ENCODE results near the gene NT5C3B. TPM values are rescaled to one million over a fixed set of nuclear protein-coding genes. Genes with fewer than 3 reads are reported as not detected.

The NT5C3B gene
- polyA plus RNA-seq, 1 of the 3 experiments (the other 2 are of a cell fraction): 87.4 TPM

DNA sequence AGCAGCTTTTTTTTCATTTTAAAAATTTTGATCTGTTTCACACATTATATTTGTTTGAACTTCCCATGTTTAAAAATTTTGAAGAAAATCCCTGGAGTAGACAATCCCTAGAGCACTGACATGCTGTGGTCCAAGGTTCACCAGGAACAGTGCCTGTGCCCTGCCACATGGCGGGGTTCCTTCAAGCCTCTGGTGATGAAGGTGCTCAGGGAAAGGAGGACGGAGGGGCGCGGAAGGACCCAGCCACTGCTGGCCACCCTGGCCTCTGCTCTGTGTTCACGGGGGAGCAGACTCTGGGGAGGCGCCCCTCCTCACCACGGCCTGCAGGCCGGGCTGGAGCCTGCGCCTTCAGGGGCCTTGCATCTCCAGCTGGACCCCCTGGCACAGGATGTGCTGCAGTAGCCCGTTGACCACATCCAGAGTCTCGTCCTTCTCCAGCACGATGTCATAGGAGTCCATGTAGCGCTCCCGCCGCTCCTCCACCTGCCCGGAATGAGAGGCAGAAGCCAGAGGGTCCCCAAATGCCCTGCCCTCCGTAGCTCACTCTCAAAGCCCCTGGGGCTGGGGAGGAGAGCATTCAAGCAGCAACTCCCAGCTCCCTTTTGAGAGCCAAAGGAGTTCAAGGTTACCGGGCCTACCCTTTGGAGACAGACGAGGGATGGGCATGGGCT, 10.7 kb downstream of the NT5C3B start:
- Histone ChIP-seq H3K79me2 (ENCODE audit: insufficient read depth) (no peaks in the 10 kb centered on the region), H3K9me2 (no peaks in the 10 kb centered on the region), H3K4me1 (ENCODE audit: control insufficient read depth in 1 of 2, insufficient read depth in 2 of 2, low read depth in 1 of 2, low read length in 1 of 2) (no peaks in the 10 kb centered on the region), H3F3A (replicated peaks; ENCODE audit: insufficient read depth) (peaks cover 9% of the 10 kb centered on the region), H2AFZ (ENCODE audit: low read depth) (no peak overlapping the region), H4K20me1 (ENCODE audit: insufficient read depth) (no peaks in the 10 kb centered on the region), H3K27ac (ENCODE audit: low read depth in 2 of 2, low read length in 1 of 2) (no peak overlapping the region), H3K36me3 (replicated peaks in 1 of 2; ENCODE audit: control insufficient read depth in 1 of 2, insufficient read depth in 2 of 2, low read length in 1 of 2) (peaks cover 5 to 32% of the 10 kb centered on the region in 2 experiments), H3K9me3 (no peaks in the 10 kb centered on the region), H3K4me3 (ENCODE audit: low read depth in 2 of 2, low read length in 1 of 2) (no peak overlapping the region), H3K27me3 (ENCODE audit: insufficient read depth) (no peaks in the 10 kb centered on the region), H3K9ac (no peak overlapping the region), H3K4me2 (no peak overlapping the region)
- WGBS (ENCODE audit: low lambda C conversion rate): 94% methylated on average over 11 of the region's 19 CpGs
- TF ChIP-seq, protein P1, sequence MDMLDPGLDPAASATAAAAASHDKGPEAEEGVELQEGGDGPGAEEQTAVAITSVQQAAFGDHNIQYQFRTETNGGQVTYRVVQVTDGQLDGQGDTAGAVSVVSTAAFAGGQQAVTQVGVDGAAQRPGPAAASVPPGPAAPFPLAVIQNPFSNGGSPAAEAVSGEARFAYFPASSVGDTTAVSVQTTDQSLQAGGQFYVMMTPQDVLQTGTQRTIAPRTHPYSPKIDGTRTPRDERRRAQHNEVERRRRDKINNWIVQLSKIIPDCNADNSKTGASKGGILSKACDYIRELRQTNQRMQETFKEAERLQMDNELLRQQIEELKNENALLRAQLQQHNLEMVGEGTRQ (IDR thresholded peaks at IDR 0.05; ENCODE audit: borderline replicate concordance, low read depth, low read length): no peak
- TF ChIP-seq MEF2A (IDR thresholded peaks at IDR 0.05; ENCODE audit: borderline replicate concordance, low read depth): no peak
- TF ChIP-seq, protein P2, sequence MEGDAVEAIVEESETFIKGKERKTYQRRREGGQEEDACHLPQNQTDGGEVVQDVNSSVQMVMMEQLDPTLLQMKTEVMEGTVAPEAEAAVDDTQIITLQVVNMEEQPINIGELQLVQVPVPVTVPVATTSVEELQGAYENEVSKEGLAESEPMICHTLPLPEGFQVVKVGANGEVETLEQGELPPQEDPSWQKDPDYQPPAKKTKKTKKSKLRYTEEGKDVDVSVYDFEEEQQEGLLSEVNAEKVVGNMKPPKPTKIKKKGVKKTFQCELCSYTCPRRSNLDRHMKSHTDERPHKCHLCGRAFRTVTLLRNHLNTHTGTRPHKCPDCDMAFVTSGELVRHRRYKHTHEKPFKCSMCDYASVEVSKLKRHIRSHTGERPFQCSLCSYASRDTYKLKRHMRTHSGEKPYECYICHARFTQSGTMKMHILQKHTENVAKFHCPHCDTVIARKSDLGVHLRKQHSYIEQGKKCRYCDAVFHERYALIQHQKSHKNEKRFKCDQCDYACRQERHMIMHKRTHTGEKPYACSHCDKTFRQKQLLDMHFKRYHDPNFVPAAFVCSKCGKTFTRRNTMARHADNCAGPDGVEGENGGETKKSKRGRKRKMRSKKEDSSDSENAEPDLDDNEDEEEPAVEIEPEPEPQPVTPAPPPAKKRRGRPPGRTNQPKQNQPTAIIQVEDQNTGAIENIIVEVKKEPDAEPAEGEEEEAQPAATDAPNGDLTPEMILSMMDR (IDR thresholded peaks at IDR 0.05): no peak
- TF ChIP-seq ELF1 (IDR thresholded peaks at IDR 0.05): no peak
- TF ChIP-seq, protein P3, sequence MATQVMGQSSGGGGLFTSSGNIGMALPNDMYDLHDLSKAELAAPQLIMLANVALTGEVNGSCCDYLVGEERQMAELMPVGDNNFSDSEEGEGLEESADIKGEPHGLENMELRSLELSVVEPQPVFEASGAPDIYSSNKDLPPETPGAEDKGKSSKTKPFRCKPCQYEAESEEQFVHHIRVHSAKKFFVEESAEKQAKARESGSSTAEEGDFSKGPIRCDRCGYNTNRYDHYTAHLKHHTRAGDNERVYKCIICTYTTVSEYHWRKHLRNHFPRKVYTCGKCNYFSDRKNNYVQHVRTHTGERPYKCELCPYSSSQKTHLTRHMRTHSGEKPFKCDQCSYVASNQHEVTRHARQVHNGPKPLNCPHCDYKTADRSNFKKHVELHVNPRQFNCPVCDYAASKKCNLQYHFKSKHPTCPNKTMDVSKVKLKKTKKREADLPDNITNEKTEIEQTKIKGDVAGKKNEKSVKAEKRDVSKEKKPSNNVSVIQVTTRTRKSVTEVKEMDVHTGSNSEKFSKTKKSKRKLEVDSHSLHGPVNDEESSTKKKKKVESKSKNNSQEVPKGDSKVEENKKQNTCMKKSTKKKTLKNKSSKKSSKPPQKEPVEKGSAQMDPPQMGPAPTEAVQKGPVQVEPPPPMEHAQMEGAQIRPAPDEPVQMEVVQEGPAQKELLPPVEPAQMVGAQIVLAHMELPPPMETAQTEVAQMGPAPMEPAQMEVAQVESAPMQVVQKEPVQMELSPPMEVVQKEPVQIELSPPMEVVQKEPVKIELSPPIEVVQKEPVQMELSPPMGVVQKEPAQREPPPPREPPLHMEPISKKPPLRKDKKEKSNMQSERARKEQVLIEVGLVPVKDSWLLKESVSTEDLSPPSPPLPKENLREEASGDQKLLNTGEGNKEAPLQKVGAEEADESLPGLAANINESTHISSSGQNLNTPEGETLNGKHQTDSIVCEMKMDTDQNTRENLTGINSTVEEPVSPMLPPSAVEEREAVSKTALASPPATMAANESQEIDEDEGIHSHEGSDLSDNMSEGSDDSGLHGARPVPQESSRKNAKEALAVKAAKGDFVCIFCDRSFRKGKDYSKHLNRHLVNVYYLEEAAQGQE (IDR thresholded peaks at IDR 0.05; ENCODE audit: low read depth, low read length): no peak
- TF ChIP-seq EZH2phosphoT487 (IDR thresholded peaks at IDR 0.05; ENCODE audit: borderline replicate concordance, low read depth): no peak
- no peak for TF ChIP-seq RXRA (IDR thresholded peaks at IDR 0.05; ENCODE audit: borderline replicate concordance, low read depth)
- no peak for TF ChIP-seq RFX5 (IDR thresholded peaks at IDR 0.05; ENCODE audit: low read length)
- no peak for TF ChIP-seq TCF12 (IDR thresholded peaks at IDR 0.05)
- TF ChIP-seq SMC3 (IDR thresholded peaks at IDR 0.05; ENCODE audit: low read depth, low read length): no peak
- TF ChIP-seq JUND (IDR thresholded peaks at IDR 0.05): no peak
- no peak for TF ChIP-seq SIN3A (IDR thresholded peaks at IDR 0.05; ENCODE audit: borderline replicate concordance, low read depth, low read length)
- TF ChIP-seq, protein P4, sequence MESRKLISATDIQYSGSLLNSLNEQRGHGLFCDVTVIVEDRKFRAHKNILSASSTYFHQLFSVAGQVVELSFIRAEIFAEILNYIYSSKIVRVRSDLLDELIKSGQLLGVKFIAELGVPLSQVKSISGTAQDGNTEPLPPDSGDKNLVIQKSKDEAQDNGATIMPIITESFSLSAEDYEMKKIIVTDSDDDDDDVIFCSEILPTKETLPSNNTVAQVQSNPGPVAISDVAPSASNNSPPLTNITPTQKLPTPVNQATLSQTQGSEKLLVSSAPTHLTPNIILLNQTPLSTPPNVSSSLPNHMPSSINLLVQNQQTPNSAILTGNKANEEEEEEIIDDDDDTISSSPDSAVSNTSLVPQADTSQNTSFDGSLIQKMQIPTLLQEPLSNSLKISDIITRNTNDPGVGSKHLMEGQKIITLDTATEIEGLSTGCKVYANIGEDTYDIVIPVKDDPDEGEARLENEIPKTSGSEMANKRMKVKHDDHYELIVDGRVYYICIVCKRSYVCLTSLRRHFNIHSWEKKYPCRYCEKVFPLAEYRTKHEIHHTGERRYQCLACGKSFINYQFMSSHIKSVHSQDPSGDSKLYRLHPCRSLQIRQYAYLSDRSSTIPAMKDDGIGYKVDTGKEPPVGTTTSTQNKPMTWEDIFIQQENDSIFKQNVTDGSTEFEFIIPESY (IDR thresholded peaks at IDR 0.05; ENCODE audit: borderline replicate concordance, low read depth): no peak
- TF ChIP-seq RCOR1 (IDR thresholded peaks at IDR 0.05; ENCODE audit: low read length): no peak
- TF ChIP-seq GABPA (IDR thresholded peaks at IDR 0.05; ENCODE audit: low read depth): no peak
- TF ChIP-seq YY1 (IDR thresholded peaks at IDR 0.05; ENCODE audit: low read depth): no peak
- TF ChIP-seq TEAD4 (IDR thresholded peaks at IDR 0.05; ENCODE audit: borderline replicate concordance, insufficient read depth): no peak
- POLR2A ChIA-PET: interaction anchor here (0.6 kb wide), 1 partner anchor 105 kb away, joined by 3 read pairs; no protein-coding TSS in a partner anchor
- CTCF ChIA-PET: interaction anchor here (0.9 to 1.5 kb wide), 3 partner anchors 10 to 88 kb away, joined by 3 to 5 read pairs (median 4); no protein-coding TSS in a partner anchor
- DNase-seq: no peak

Measured in SK-N-SH (cell line).